OCI-LY7 (cell line): ENCODE data around the gene NFKBIE.

Experiments
- CTCF ChIP-seq: fragments of 200-600 bp; sonication (generic); conservative IDR thresholded peaks from 2 replicates; pipeline ENCODE4 v1.5.1; 2014; ENCODE audit warnings: mild to moderate bottlenecking, antibody characterized with exemption, low read length, moderate library complexity, mixed read lengths
- EZH2phosphoT487 ChIP-seq: fragments of 200-600 bp; sonication (generic); IDR thresholded peaks from 2 replicates; pipeline ENCODE4 v1.6.1; 2018; ENCODE audit warnings: low read depth, borderline replicate concordance, mild to moderate bottlenecking, mixed run types, antibody characterized with exemption, low read length, moderate library complexity, mixed read lengths

- TF ChIP-seq CTCF (no peak), EZH2phosphoT487 (no peak)
Measured at GRCh38 chr6:44266347-44266746, 996 bp upstream of the NFKBIE start.
